Tibial nerve (tissue), 4 donors: ENCODE measurements around the gene PDE6G.

Source experiments
- EP300 ChIP-seq, 2 donors: sonication (generic); formaldehyde crosslinking; IDR thresholded peaks; one replicate each; pipeline ENCODE4 v1.6.1; 2017; ENCODE audit warnings: antibody characterized with exemption in 2 of 2, mild to moderate bottlenecking in 1 of 2
- POLR2A ChIP-seq, 2 donors: fragments of 450-650 bp; IDR thresholded peaks; one replicate each; pipeline ENCODE4 v1.6.1; 2017; ENCODE audit warnings: antibody characterized with exemption in 2 of 2, mild to moderate bottlenecking in 2 of 2, moderate library complexity in 2 of 2
- TF ChIP-seq, protein P1 (sequence below), 5 experiments: fragments of 200-600 bp in 3 of 5; fragments of 450-650 bp in 2 of 5; sonication (generic) in 3 of 5; IDR thresholded peaks; one replicate each; pipeline ENCODE4 v1.5.1; 2016 to 2019; ENCODE audit warnings: antibody characterized with exemption in 5 of 5, mild to moderate bottlenecking in 3 of 5, moderate library complexity in 2 of 5

DNA sequence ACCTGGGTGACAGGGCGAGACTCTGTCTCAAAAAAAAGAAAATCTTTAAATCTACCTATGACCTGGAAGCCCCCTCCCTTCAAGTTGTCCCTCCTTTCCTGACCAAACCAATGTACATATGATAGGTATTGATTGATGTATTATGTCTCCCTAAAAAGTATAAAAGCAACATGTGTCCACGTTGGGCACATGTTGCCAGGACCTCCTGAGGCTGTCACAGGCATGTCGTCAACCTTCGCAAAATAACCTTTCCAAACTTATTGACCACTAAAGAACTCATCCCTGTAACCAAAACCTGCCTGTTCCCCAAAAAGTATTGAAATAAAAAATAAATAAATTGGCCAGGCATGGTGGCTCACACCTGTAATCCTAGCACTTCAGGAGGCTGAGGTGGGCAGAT lies 5.7 kb upstream of the PDE6G start:
- TF ChIP-seq, protein P1, sequence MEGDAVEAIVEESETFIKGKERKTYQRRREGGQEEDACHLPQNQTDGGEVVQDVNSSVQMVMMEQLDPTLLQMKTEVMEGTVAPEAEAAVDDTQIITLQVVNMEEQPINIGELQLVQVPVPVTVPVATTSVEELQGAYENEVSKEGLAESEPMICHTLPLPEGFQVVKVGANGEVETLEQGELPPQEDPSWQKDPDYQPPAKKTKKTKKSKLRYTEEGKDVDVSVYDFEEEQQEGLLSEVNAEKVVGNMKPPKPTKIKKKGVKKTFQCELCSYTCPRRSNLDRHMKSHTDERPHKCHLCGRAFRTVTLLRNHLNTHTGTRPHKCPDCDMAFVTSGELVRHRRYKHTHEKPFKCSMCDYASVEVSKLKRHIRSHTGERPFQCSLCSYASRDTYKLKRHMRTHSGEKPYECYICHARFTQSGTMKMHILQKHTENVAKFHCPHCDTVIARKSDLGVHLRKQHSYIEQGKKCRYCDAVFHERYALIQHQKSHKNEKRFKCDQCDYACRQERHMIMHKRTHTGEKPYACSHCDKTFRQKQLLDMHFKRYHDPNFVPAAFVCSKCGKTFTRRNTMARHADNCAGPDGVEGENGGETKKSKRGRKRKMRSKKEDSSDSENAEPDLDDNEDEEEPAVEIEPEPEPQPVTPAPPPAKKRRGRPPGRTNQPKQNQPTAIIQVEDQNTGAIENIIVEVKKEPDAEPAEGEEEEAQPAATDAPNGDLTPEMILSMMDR (IDR thresholded peaks at IDR 0.05) = no peak
- TF ChIP-seq POLR2A (IDR thresholded peaks at IDR 0.05) = no peak
- no peak for TF ChIP-seq EP300 (IDR thresholded peaks at IDR 0.05)
